DOHH2 (cell line): Measurements from ENCODE around the gene C2CD2L.

Source experiments
- H3F3A ChIP-seq: fragments of 200-600 bp; sonication (generic), shearing (Covaris generic); 2 replicates; pipeline ENCODE4 v1.6.0; 2016; ENCODE audit warnings: antibody characterized with exemption, mild to moderate bottlenecking; ENCODE audit not compliant: control insufficient read depth, insufficient read depth
- H3K27ac ChIP-seq: fragments of 200-600 bp; sonication (generic); 2 replicates; pipeline ENCODE4 v1.5.1; 2014; ENCODE audit warnings: low read depth, mild to moderate bottlenecking, low read length, moderate library complexity
- H3K27me3 ChIP-seq: fragments of 200-600 bp; sonication (generic); 2 replicates; pipeline ENCODE4 v1.6.1; 2014; ENCODE audit warnings: mild to moderate bottlenecking, low read length, mixed read lengths; ENCODE audit not compliant: control insufficient read depth
- H3K36me3 ChIP-seq: fragments of 200-600 bp; sonication (generic); 2 replicates; pipeline ENCODE4 v1.6.1; 2014; ENCODE audit warnings: mild to moderate bottlenecking, low read length, moderate library complexity, mixed read lengths; ENCODE audit not compliant: control insufficient read depth
- H3K4me1 ChIP-seq: fragments of 200-600 bp; sonication (generic); 2 replicates; pipeline ENCODE4 v1.6.1; 2014; ENCODE audit warnings: mild to moderate bottlenecking, low read length, mixed read lengths; ENCODE audit not compliant: control insufficient read depth
- H3K4me2 ChIP-seq: fragments of 200-600 bp; sonication (generic); 2 replicates; pipeline ENCODE4 v1.6.0; 2014; ENCODE audit warnings: mild to moderate bottlenecking, low read length, moderate library complexity
- H3K4me3 ChIP-seq: fragments of 200-600 bp; sonication (generic); 2 replicates; pipeline ENCODE4 v1.5.1; 2014; ENCODE audit warnings: mild to moderate bottlenecking, low read length, mixed read lengths
- H3K79me2 ChIP-seq: fragments of 200-600 bp; sonication (generic); 2 replicates; pipeline ENCODE4 v1.6.1; 2014; ENCODE audit warnings: mild to moderate bottlenecking, low read length, mixed read lengths; ENCODE audit not compliant: control insufficient read depth
- H3K9me2 ChIP-seq: fragments of 200-600 bp; sonication (generic); replicated peaks from 2 replicates; pipeline ENCODE4 v1.6.1; 2014; ENCODE audit warnings: mild to moderate bottlenecking, low read length, mixed read lengths; ENCODE audit not compliant: control insufficient read depth
- H3K9me3 ChIP-seq: fragments of 200-600 bp; sonication (generic); 2 replicates; pipeline ENCODE4 v1.6.1; 2014; ENCODE audit warnings: antibody characterized with exemption, low read length, mixed read lengths; ENCODE audit not compliant: control insufficient read depth, insufficient read depth
- H4K20me1 ChIP-seq: fragments of 200-600 bp; sonication (generic); 2 replicates; pipeline ENCODE4 v1.6.0; 2014; ENCODE audit warnings: low read depth, mild to moderate bottlenecking, antibody characterized with exemption, low read length, moderate library complexity; ENCODE audit not compliant: control insufficient read depth, insufficient read depth
- EZH2phosphoT487 ChIP-seq: fragments of 200-600 bp; sonication (generic); IDR thresholded peaks from 2 replicates; pipeline ENCODE4 v1.6.1; 2017; ENCODE audit warnings: borderline replicate concordance, mild to moderate bottlenecking, antibody characterized with exemption, low read length, moderate library complexity, mixed read lengths
- TF ChIP-seq, protein P1 (sequence below): fragments of 200-600 bp; sonication (generic); IDR thresholded peaks from one replicate; pipeline ENCODE4 v1.5.1; 2014; ENCODE audit warnings: antibody characterized with exemption, mild to moderate bottlenecking, low read depth, low read length; ENCODE audit not compliant: poor library complexity, severe bottlenecking

Gene C2CD2L

DNA sequence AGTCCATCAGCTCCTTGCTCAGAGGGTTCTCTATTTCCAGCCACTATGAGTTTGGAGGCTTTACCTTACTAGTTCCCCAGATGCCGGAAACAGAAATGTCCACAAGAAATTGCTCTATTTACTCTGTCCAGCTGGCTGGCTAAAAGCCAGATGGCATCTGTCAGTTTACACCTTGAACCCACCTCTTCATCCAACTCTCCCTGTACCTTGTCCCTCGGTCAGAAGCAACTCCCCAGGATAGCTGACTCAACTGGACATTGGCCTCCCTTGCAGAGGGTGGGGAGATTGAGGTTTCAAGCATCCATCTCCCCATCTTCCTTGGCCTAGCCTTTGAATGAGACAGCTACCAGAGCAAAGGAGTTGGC, 1.7 kb downstream of the C2CD2L start:
- Histone ChIP-seq H3K4me1 (peaks cover 39% of the 10 kb centered on the region), H3K4me3 (peak overlapping the region; percentile 80), H3K4me2 (peak overlapping the region; percentile 84), H3K79me2 (peaks cover 32% of the 10 kb centered on the region), H3K27ac (no peak overlapping the region), H4K20me1 (no peaks in the 10 kb centered on the region), H3K9me3 (no peaks in the 10 kb centered on the region), H3F3A (peaks cover 6% of the 10 kb centered on the region), H3K36me3 (peaks cover 51% of the 10 kb centered on the region), H3K27me3 (no peaks in the 10 kb centered on the region), H3K9me2 (no peaks in the 10 kb centered on the region)
- no peak for TF ChIP-seq EZH2phosphoT487
- TF ChIP-seq, protein P1, sequence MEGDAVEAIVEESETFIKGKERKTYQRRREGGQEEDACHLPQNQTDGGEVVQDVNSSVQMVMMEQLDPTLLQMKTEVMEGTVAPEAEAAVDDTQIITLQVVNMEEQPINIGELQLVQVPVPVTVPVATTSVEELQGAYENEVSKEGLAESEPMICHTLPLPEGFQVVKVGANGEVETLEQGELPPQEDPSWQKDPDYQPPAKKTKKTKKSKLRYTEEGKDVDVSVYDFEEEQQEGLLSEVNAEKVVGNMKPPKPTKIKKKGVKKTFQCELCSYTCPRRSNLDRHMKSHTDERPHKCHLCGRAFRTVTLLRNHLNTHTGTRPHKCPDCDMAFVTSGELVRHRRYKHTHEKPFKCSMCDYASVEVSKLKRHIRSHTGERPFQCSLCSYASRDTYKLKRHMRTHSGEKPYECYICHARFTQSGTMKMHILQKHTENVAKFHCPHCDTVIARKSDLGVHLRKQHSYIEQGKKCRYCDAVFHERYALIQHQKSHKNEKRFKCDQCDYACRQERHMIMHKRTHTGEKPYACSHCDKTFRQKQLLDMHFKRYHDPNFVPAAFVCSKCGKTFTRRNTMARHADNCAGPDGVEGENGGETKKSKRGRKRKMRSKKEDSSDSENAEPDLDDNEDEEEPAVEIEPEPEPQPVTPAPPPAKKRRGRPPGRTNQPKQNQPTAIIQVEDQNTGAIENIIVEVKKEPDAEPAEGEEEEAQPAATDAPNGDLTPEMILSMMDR: no peak

DNA sequence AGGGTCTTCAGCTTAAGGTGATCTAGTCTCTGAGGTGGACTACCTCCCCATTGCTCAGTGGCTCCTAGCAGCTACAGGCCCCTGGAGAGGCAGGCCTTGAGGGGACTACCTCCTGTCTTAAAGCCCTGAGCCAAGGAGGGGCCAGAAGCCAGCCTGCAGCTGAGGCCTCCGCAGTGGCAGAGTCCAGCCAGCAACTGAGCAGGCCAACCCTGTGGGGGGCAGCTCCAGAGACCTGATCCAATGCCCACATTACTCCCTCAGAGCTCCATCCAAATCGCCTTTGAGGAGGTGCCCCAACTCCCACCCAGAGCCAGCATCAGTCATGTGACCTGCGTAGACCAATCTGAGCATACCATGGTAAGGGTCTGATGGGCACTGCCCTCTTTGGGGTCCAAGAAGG, 2.7 kb downstream of the C2CD2L start:
- Histone ChIP-seq H3K27me3 (no peaks in the 10 kb centered on the region), H3K79me2 (peaks cover 32% of the 10 kb centered on the region), H4K20me1 (no peaks in the 10 kb centered on the region), H3K27ac (no peak overlapping the region), H3K9me2 (no peaks in the 10 kb centered on the region), H3K4me1 (peaks cover 31% of the 10 kb centered on the region), H3K4me3 (no peak overlapping the region), H3K4me2 (no peak overlapping the region), H3K36me3 (peaks cover 57% of the 10 kb centered on the region), H3K9me3 (no peaks in the 10 kb centered on the region), H3F3A (peaks cover under 1% of the 10 kb centered on the region; the same call in 1 of the 2 replicates)
- TF ChIP-seq EZH2phosphoT487: no peak
- TF ChIP-seq, protein P1: no peak

DNA sequence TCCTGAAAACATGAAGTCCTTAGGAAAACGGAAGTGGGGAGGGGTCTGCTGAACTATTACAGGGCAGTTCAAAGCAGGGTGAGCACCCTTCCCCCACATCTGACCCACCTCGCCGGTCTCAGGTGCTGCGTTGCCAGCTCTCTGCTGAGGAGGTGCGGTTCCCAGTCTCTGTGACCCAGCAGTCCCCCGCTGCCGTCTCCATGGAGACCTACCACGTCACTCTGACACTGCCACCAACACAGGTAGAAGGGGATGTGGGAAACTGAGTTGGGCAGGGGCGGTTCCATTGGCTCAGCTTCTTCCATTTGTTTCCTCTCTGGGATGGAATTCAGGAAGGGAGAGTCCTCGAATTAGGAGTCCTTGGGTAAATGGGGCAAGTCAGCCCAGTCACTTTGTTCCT, 3.3 kb downstream of the C2CD2L start:
- Histone ChIP-seq H3K4me2 (no peak overlapping the region), H3K36me3 (peaks cover 59% of the 10 kb centered on the region), H4K20me1 (no peaks in the 10 kb centered on the region)

More for the DNA sequence above, 3.3 kb downstream of the C2CD2L start:
- Histone ChIP-seq H3K4me3 (no peak overlapping the region), H3K4me1 (peaks cover 29% of the 10 kb centered on the region), H3K9me3 (no peaks in the 10 kb centered on the region), H3K79me2 (peaks cover 32% of the 10 kb centered on the region), H3K27me3 (no peaks in the 10 kb centered on the region), H3K9me2 (no peaks in the 10 kb centered on the region), H3K27ac (no peak overlapping the region), H3F3A (no peaks in the 10 kb centered on the region; the same call in 1 of the 2 replicates)
- no peak for TF ChIP-seq EZH2phosphoT487
- TF ChIP-seq, protein P1: no peak
